ENCODE results near the gene PAPOLA. TPM values are rescaled to one million over a fixed set of nuclear protein-coding genes. Genes with fewer than 3 reads are reported as not detected.

The PAPOLA gene
- total RNA-seq, 4 donors from 2014 or later: 66.1 to 91.4 (median 76.0) TPM

DNA sequence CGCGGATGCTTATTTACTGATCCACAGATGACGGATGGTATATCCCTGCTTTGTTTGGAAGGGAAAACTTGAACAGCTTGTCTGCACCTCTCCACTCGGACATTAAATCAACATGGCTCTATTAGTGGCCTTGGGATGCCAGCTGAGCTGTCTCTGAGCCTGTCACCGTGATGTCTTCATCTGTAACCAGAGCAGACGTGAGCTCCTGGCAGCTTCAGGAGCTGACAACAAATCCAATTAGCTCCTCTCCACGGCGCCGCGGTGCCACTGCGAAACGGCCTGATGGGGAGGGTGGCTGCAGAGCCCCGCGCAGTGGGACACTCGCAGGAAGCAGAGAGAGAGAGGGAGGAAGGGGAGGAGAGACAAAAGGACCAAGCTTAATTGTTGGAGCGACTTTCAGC lies 112.3 kb downstream of the PAPOLA start:
- 70 to 72% methylated on average over 16 of the region's 16 CpGs for WGBS, 2 donors
- DNase-seq (ENCODE audit: low spot score in 2 of 2): no peak

GRCh38 chr14:96616161-96616721 lies 114.1 kb downstream of the PAPOLA start:
- TF ChIP-seq CTCF (IDR thresholded peaks at IDR 0.05) (no peak), POLR2A (IDR thresholded peaks at IDR 0.05) (no peak)
- DNase-seq (ENCODE audit: low spot score in 2 of 2): no peak
- no peak overlapping the region for H3K4me3 ChIP-seq (ENCODE audit: low read depth, poor library complexity, severe bottlenecking)
- intact Hi-C loops (cut with DNase I; ENCODE audit: low total_unique reads): no loop called here
- WGBS, 2 donors: 24 to 49% methylated on average over 14 of the region's 14 CpGs

More for the DNA sequence above, 112.3 kb downstream of the PAPOLA start:
- intact Hi-C loops (cut with DNase I; ENCODE audit: low total_unique reads): no loop called here
- TF ChIP-seq CTCF (IDR thresholded peaks at IDR 0.05) (no peak), POLR2A (IDR thresholded peaks at IDR 0.05) (no peak)
- no peak overlapping the region for H3K4me3 ChIP-seq (ENCODE audit: low read depth, poor library complexity, severe bottlenecking)

Other genes starting within 250 kb of the PAPOLA start
- gene BDKRB1, start 246.2 kb upstream of the PAPOLA start, total RNA-seq: 1 to 10 TPM in 3 of 4 donors, under 1 TPM in 1; 0.91 to 5.4 (median 1.8) TPM
- gene ATG2B, start 139.0 kb upstream of the PAPOLA start, total RNA-seq: 10 to 100 TPM; 23.8 to 44.8 (median 30.9) TPM
- gene GSKIP, start 138.9 kb upstream of the PAPOLA start, total RNA-seq: 10 to 100 TPM; 22.6 to 37.1 (median 27.4) TPM
- gene AK7, start 110.3 kb upstream of the PAPOLA start, total RNA-seq: 10 to 100 TPM in 3 of 4 donors, 1 to 10 TPM in 1; 9.8 to 22.5 (median 11.7) TPM